CD4-positive, alpha-beta T cell treated with Interleukin-6 at 100 ng/mL for 8 hours (primary cell): ENCODE data around the gene TMEM138.

Experiments
- DNase-seq: peaks from one replicate; pipeline ENCODE4 v3.0.0-alpha.2; 2020; ENCODE audit warnings: mixed read lengths, low spot score

Gene TMEM138

GRCh38 chr11:61342207-61342803 is 19.9 kb upstream of the TMEM138 start:
- DNase-seq, result no peak

GRCh38 chr11:61343792-61344745 is 18.1 kb upstream of the TMEM138 start:
- DNase-seq, result no peak

GRCh38 chr11:61345170-61345610 is 17.0 kb upstream of the TMEM138 start:
- DNase-seq, result no peak

- DNase-seq, result no peak
Observed at GRCh38 chr11:61345954-61346843, 16.0 kb upstream of the TMEM138 start.

GRCh38 chr11:61347916-61348461 is 14.2 kb upstream of the TMEM138 start:
- DNase-seq, result no peak

- no peak for DNase-seq
Observed at GRCh38 chr11:61349189-61349751, 12.9 kb upstream of the TMEM138 start.

GRCh38 chr11:61349916-61350315 is 12.3 kb upstream of the TMEM138 start:
- DNase-seq, result no peak

- no peak for DNase-seq
Observed at GRCh38 chr11:61350336-61350735, 11.8 kb upstream of the TMEM138 start.

- no peak for DNase-seq
Observed at GRCh38 chr11:61350803-61351202, 11.4 kb upstream of the TMEM138 start.

GRCh38 chr11:61352038-61352437 is 10.1 kb upstream of the TMEM138 start:
- no peak for DNase-seq

GRCh38 chr11:61353131-61354067 is 8.8 kb upstream of the TMEM138 start:
- DNase-seq, result no peak

GRCh38 chr11:61354208-61354607 is 8.0 kb upstream of the TMEM138 start:
- no peak for DNase-seq

- no peak for DNase-seq
Observed at GRCh38 chr11:61356706-61357105, 5.5 kb upstream of the TMEM138 start.

- no peak for DNase-seq
Observed at GRCh38 chr11:61357233-61357893, 4.8 kb upstream of the TMEM138 start.

- no peak for DNase-seq
Observed at GRCh38 chr11:61357894-61358239, 4.3 kb upstream of the TMEM138 start.

GRCh38 chr11:61358566-61358965 is 3.6 kb upstream of the TMEM138 start:
- DNase-seq, result no peak

- no peak for DNase-seq
Observed at GRCh38 chr11:61359516-61359915, 2.7 kb upstream of the TMEM138 start.

GRCh38 chr11:61361237-61361740 is 885 bp upstream of the TMEM138 start:
- DNase-seq, result no peak

GRCh38 chr11:61362542-61362875 is 335 bp downstream of the TMEM138 start:
- peak; percentile 12 for DNase-seq
